ENCODE data around the gene NOTCH1.

DNA sequence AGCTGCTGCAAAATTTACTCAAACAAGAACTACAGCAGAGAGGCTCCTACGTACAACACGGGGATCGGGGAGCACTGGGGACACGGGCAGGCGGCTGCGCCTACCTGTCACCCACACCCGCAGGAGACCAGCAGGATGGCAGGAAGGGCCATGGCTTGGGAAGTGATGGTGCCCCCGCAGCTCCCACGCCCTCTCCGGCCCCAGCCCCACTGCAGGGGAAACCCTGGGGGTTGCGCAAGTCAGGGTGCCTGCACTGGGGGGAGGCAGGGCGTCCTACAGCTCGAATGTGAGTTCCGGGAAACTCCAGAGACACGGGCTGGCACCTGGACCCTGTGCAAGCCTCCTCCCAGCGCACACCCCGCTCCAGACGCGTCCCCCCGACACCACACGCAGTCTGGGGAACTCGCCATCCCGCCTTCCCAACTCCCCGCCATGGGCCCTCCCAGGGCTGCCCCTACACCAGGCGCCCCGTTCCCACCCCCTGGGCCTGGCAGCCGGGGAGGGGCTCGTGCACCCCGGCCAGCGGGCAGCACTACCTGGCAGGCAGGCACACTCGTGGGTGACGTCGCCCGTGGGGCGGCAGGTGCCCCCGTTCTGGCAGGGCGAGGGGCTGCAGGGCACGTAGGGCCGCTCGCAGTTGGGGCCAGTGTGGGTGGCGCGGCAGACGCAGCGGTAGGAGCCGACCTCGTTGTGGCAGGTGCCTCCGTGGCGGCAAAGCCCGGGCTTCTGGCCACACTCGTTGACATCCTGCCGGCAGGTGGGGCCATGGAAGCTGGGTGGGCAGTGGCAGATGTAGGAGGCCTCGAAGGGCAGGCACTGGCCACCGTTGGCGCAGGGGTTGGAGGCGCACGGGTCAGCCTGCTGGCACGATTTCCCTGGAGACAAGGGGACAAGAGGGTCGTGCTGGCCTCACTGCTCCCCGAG, 23.3 kb downstream of the NOTCH1 start:
- TF ChIP-seq POLR2A (IDR thresholded peaks at IDR 0.05; ENCODE audit: low read depth) = no peak
- TF ChIP-seq CTCF (IDR thresholded peaks at IDR 0.05) = no peak
- no peak for TF ChIP-seq POLR2AphosphoS5 (IDR thresholded peaks at IDR 0.05)
